HG03060 (cell line): ENCODE data around the gene SEC22B.
"Not testable (repeated sequence)": the region's sequence is repeated elsewhere in the genome, so short reads cannot be mapped to it uniquely, and the experiment has no call there.

Source experiments
- ATAC-seq: cut with Tn5 transposase; IDR thresholded peaks from one replicate; pipeline ENCODE4 v1.9.1; 2021; ENCODE audit warnings: low read depth, moderate number of reproducible peaks; ENCODE audit not compliant: unreplicated experiment

Gene SEC22B

GRCh38 chr1:120176092-120176855, at the start of gene SEC22B:
Gene SEC22B, minus strand, starts transcription at chr1:120176520. Its CDS starts 139 bp downstream, at chr1:120176381.
- peak; percentile 93 for ATAC-seq

GRCh38 chr1:120217933-120218332, 41.6 kb upstream of the SEC22B start:
- ATAC-seq = not testable (repeated sequence)

GRCh38 chr1:120217175-120217929, 41.0 kb upstream of the SEC22B start:
- ATAC-seq = not testable (repeated sequence)

- not testable (repeated sequence) for ATAC-seq
Measured at GRCh38 chr1:120213606-120214005, 37.3 kb upstream of the SEC22B start.

GRCh38 chr1:120210754-120211153, 34.4 kb upstream of the SEC22B start:
- ATAC-seq = not testable (repeated sequence)

GRCh38 chr1:120196863-120197775, 20.8 kb upstream of the SEC22B start:
- ATAC-seq = not testable (repeated sequence)

- ATAC-seq = not testable (repeated sequence)
Measured at GRCh38 chr1:120188626-120189025, 12.3 kb upstream of the SEC22B start.

- ATAC-seq = not testable (repeated sequence)
Measured at GRCh38 chr1:120182176-120182707, 5.9 kb upstream of the SEC22B start.

GRCh38 chr1:120179811-120180690, 3.7 kb upstream of the SEC22B start:
- not testable (repeated sequence) for ATAC-seq

- ATAC-seq = no peak
Measured at GRCh38 chr1:120178799-120179756, 2.8 kb upstream of the SEC22B start.

- ATAC-seq = not testable (repeated sequence)
Measured at GRCh38 chr1:120178058-120178457, 1.7 kb upstream of the SEC22B start.

- not testable (repeated sequence) for ATAC-seq
Measured at GRCh38 chr1:120175688-120176087, 632 bp downstream of the SEC22B start.

- not testable (repeated sequence) for ATAC-seq
Measured at GRCh38 chr1:120164761-120165160, 11.6 kb downstream of the SEC22B start.

GRCh38 chr1:120162015-120162414, 14.3 kb downstream of the SEC22B start:
- not testable (repeated sequence) for ATAC-seq

GRCh38 chr1:120158495-120158894, 17.8 kb downstream of the SEC22B start:
- not testable (repeated sequence) for ATAC-seq

GRCh38 chr1:120158086-120158485, 18.2 kb downstream of the SEC22B start:
- not testable (repeated sequence) for ATAC-seq

- not testable (repeated sequence) for ATAC-seq
Measured at GRCh38 chr1:120150138-120150822, 26.0 kb downstream of the SEC22B start.
